ENCODE results near the gene IFNA5.

- TF ChIP-seq POLR2A (IDR thresholded peaks at IDR 0.05) (no peak), CTCF (IDR thresholded peaks at IDR 0.05) (no peak)
Observed at GRCh38 chr9:21281275-21281674, 23.8 kb downstream of the IFNA5 start.

Measured in uterus (tissue), 2 donors.